ENCODE results near the gene NOP14.

DNA sequence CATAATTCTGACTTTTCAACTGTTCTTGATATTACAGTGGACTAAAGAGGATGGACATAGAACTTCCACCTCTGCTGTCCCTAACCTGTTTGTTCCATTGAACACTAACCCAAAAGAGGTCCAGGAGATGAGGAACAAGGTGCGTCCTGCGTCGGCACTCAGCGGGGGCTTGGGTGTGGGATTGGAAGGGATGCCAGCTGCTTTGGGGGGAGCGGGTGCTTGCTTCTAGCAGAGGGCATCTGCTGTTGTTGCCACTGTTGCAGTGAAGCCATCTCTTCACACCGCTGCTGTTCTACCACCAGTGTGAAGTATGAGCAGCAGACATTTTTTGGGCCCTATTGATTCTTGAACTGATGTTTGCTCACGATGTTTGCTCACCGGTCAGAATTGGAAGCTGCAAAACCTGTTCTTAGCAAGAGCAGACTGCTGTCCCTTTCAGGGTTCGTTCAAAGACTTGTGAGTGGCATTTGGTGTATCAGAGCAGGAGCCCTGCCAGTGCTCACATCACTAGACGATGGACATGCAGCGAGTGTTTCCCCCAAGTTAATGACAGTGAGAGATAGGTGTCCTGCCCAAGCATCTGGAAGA is 55.4 kb downstream of the NOP14 start:
- TF ChIP-seq POLR2A (IDR thresholded peaks at IDR 0.05; ENCODE audit: low read depth, low read length) (no peak), POLR2AphosphoS5 (IDR thresholded peaks at IDR 0.05; ENCODE audit: low read depth, low read length) (no peak), TAF1 (IDR thresholded peaks at IDR 0.05; ENCODE audit: borderline replicate concordance, low read depth, low read length) (no peak)

Measured in GM12892 (cell line).